ENCODE data around the gene GRK5.
"Not testable (repeated sequence)": the region's sequence is repeated elsewhere in the genome, so short reads cannot be mapped to it uniquely, and the experiment has no call there.

Gene GRK5

DNA sequence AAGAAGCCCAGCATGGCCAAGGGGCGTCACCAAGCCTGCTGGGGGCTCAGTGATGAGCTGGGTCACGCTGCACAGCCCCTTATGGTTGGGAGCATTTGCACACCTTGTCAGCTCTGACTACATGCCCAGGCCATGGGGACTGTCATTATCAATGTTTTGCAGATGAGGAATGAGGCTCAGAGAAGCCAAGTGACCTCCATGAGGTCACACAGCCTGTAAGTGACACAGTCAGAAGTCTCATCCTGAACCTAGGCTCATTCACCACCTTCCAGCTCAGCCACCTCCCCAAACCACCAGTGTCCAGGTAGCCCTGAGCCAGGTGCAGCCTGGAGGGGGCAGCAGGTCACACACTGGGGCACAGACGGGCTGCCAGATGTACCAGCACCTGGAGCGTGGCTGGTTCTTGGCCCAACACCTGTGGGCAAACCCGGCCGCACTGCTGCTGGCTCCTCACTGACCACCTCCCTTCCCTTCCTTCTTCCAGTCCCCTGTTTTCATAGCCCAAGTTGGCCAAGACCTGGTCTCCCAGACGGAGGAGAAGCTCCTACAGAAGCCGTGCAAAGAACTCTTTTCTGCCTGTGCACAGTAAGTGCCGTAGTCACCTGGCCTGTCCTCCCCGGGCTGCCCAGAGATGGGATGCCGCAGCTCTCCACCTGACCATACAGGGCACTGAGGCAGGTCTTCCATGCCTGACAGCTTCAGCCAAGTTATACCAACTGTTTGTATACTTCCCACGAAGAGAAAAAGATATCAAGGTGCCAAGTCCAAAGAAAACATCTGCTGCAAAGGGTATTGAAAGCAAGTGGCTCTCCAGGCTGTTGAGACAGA lies 215.5 kb downstream of the GRK5 start:
- DNase-seq (ENCODE audit: low read depth) = no peak

DNA sequence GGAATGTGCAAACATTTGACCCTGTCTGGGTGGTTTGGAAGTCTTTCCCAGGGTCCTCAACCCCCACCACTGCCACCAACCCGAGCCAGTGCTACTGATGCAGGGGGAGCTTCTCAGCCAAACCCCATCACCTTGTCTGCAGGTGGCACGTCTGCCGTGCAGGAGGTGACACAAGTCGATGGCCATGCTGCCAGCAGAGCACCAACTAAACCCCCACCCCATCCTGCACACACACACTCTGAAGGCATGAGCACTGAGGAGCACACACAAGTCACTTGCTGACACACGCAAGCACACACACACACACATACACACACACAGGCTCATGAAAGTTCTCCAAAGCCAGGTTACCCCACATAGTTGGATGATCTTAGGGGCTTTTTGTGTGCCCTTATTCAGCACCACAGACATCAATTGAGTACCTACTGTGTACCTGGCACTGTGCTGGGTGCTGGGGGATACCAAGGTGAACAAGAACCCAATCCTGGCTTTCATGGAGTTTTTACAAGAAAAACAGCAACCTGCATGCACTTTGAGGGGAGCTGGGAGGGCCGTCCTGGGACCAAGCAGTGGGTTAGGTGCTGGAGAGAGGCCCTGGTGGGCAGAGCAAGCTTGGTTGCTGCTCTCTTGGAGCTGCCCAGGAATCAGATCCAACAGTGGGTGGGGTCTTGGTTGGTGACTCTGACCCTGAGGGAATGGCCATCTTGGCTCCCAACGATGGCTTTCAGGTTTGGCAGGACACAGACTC lies 216.3 kb downstream of the GRK5 start:
- DNase-seq (ENCODE audit: low read depth) = no peak

- no peak for DNase-seq (ENCODE audit: low read depth)
Observed at GRCh38 chr10:119424258-119424975, 217.0 kb downstream of the GRK5 start.

DNA sequence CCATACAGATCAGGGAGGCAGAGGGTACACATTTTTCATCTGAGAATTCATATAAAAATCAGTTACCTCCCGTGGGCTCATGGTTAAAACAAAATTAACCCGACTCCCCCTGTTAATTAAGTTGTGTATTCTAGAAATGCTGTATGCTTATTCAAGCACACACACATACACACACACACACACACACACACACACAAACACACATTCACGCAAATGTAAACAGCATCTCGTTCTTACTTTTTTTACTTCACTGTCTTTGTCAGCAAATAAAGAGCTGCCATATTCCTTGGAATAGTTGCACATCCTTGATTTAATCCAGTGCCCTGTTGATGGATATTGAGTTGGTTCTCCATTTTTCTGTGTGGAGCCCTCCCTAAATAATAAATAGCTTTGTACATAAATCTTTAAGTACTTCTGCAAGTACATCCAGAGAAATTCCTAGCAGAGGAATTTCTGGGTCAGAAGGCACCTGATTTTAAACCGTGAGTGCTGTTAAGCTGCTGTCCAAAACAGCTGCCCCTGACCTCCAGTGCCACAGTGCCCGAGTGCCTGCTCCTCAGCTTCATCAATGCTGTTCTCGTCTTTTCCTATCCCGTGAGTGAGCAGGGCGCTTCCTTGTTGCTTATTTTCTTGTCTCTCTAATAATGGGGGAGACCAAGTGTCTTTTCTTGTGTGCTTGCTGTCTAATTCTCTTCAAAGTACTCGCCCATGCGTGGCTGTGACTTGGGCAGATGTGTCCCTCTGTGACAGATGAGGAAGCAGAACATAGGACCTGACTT lies 217.9 kb downstream of the GRK5 start:
- no peak for DNase-seq (ENCODE audit: low read depth)

GRCh38 chr10:119425881-119426170 lies 218.5 kb downstream of the GRK5 start:
- DNase-seq (ENCODE audit: low read depth) = no peak

- no peak for DNase-seq (ENCODE audit: low read depth)
Observed at GRCh38 chr10:119426699-119427098, 219.3 kb downstream of the GRK5 start.

GRCh38 chr10:119427263-119427864 lies 220.0 kb downstream of the GRK5 start:
- no peak for DNase-seq (ENCODE audit: low read depth)

DNA sequence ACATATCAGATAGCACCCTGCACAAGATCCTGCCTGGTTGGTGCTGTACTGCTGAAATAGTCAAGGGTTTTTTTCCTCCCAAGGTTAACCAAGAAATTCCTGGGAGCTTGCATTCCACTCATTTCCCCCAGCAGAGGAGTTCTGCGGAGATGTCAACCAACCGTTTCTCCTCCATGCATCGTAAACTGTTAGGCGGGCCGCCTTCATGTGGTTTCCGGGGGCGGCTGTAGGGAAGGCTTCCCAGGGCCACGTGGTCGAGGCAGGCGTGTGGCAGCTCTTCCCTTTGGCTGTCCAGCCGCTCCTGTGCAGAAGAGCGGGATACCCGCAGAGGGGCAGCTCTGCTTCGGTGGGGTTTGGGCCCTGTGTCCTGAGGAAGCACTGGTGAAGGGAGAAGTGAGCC lies 221.4 kb downstream of the GRK5 start:
- no peak for DNase-seq (ENCODE audit: low read depth)

- no peak for DNase-seq (ENCODE audit: low read depth)
Observed at GRCh38 chr10:119429771-119430170, 222.4 kb downstream of the GRK5 start.

GRCh38 chr10:119431034-119431772 lies 223.8 kb downstream of the GRK5 start:
- DNase-seq (ENCODE audit: low read depth) = no peak

DNA sequence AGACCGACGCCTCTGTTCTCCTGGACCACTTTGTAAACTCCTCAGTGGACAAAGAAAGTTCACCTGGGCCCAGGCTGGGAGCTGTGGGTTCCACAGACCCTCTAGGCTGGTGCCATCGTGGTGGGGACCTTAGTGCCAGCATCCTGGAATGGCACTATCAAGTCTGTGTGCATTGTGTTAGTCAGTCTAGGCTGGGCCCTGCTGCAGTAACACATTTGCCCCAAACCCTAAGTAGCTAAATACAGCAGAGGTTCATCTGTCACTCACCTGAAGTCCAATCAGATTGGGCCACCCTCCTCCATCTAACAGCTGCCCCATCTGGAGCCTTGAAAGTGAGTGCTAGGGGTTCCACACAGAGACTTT lies 224.4 kb downstream of the GRK5 start:
- DNase-seq (ENCODE audit: low read depth) = no peak

DNA sequence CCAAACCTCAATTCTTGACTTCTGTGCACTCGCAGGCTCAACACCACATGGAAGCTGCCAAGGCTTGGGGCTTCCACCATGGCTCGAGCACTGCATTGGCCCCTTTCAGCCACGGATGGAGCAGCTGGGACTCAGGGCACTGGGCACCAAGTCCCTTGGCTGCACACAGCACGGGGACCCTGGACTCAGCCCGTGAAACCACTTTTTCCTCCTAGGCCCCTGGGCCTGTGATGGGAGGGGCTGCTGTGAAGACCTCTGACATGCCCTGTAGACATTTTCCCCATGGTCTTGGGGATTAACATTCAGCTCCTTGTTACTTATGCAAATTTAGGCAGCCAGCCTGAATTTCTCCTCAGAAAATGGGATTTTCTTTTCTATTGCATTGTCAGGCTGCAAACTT lies 227.6 kb downstream of the GRK5 start:
- DNase-seq (ENCODE audit: low read depth) = not testable (repeated sequence)

GRCh38 chr10:119438717-119439116 lies 231.3 kb downstream of the GRK5 start:
- no peak for DNase-seq (ENCODE audit: low read depth)

DNA sequence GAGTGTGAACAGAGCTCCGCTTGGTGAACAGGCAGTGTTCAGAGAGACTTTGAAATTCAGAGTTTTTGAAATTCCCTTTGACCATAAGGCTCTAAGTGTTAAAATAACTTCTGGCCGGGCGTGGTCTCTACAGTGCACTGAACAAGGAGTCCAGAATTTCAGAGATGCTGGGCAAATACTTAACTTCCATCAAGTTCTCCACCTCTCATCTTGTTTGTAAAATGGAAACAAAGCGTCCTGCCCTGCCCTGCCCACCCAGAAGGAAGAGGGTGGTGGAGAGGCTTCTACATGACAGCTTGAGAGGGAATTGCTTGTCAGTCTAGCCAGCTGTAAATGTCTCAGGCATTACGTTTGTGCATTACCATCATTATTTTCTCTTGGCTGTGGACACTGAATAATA lies 232.6 kb downstream of the GRK5 start:
- no peak for DNase-seq (ENCODE audit: low read depth)

DNA sequence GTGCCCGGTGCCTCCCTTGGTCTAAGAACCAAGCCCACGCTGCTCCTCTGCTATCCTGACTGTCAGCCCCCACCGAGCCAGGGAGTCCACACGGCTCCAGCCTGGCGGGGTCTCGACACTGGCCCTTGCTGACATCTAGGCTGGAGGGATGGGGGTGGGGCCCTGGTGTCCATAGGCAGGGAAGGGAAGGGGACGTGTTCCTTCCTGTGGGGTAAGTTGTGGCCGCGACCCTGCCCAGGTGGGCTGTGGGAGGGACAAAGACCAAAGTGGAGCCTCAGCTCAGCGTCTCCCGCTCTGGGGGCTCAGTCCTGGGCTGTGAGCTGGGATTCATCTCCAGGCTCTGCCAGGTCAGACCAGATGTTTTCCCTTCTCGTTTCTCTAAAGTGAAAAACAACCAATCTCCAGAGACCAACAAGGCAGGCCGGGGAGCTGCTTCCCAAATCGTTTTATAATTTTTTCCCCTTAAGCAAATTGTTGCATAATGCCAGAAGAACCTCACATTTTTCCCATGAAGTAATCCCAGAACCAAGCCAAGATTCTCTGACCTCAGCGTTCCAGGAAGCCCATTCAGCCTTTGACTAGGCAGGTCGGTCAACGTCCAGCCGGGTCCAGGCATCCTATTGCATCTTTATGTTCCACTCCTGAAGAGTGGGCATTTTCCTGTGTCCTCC lies 233.9 kb downstream of the GRK5 start:
- DNase-seq (ENCODE audit: low read depth) = peak; percentile 95

- DNase-seq (ENCODE audit: low read depth) = no peak
Observed at GRCh38 chr10:119441921-119442757, 234.8 kb downstream of the GRK5 start.

DNA sequence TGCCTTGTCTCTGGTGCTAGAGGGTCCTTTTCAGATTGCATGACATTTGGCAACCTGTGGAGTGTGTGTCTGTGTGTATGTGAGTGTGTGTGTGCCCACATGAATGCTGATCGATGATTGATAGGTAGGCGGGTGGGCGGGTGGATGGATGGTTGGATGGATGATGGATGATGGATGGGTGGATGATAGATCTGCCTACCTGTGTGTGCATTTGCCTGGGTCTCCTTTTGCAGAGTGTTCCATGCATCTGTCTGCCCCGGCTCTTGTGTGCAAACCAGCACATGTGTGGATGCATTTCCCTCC lies 235.3 kb downstream of the GRK5 start:
- DNase-seq (ENCODE audit: low read depth) = no peak

- DNase-seq (ENCODE audit: low read depth) = no peak
Observed at GRCh38 chr10:119443441-119443840, 236.1 kb downstream of the GRK5 start.

DNA sequence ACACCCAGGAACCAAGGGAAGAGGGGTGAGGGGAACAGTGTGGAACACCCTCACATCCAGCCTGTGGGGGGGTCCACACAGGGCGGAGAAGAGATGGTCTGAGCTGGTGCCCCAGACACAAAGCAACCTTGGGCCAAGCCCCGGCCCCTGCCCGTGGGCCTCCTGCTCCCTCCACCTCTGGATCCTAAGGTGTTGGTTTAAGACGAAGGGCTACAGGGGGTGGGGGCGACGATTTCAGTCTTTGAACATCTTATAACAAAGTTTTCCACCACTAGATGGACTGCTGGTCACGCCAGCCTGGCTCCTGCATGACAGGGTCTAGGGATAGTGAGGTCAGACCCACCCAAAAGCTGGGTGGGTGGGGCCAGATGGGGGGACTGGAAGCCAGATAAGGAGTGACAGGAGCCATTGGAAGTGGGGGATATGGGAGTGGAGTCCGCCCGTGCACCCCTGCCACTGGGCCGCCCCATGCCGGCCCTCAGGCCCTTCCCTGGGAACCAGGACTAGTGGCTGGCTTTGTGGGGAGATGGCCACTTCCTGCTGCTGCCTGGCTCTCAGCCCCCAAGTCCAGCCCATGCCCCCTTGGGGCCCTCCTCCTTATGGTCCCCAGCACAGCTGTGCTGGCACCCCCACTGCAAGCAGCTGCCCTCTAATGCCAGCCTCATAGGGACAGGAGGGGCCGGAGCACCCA lies 236.7 kb downstream of the GRK5 start:
- DNase-seq (ENCODE audit: low read depth) = no peak
